Measurements from ENCODE around the gene GATAD2B. TPM values are rescaled to one million over a fixed set of nuclear protein-coding genes. Genes with fewer than 3 reads are reported as not detected.
A peak's percentile ranks its signal among the peaks of the same experiment; 100 is the strongest.

The GATAD2B gene
- total RNA-seq, 3 donors from 2014 or later (not counting 1 experiment from before 2014, with no cell fraction given): 68.1 to 91.3 (median 75.5) TPM

GRCh38 chr1:153944827-153945117, 22.0 kb upstream of the GATAD2B start:
- H3K27ac ChIP-seq (ENCODE audit: low read length): peak overlapping the region; percentile 98
- WGBS (ENCODE audit: insufficient coverage): 6% methylated on average over 3 of the region's 3 CpGs
- H3K27ac Mint-ChIP-seq: peak overlapping the region; percentile 92 to 96
- no peaks in the 10 kb centered on the region for H3K36me3 Mint-ChIP-seq
- H3K4me1 Mint-ChIP-seq: peaks cover 43 to 58% of the 10 kb centered on the region in 2 donors
- H3K36me3 ChIP-seq (ENCODE audit: control insufficient read depth, insufficient read depth, low read length): peaks cover 52% of the 10 kb centered on the region
- H3K4me1 ChIP-seq (ENCODE audit: control insufficient read depth, insufficient read depth, low read length): peaks cover 50% of the 10 kb centered on the region
- ATAC-seq: no peak
- no peaks in the 10 kb centered on the region for H3K27me3 ChIP-seq (ENCODE audit: control insufficient read depth, insufficient read depth, low read length)
- DNase-seq: no peak
- H3K4me3 ChIP-seq (ENCODE audit: low read length): peak overlapping the region; percentile 89
- intact Hi-C loops (cut with micrococcal nuclease): loop anchor here (1.0 kb wide), 3 partner anchors 14 to 46 kb away; partner anchors contain the start of genes CRTC2 and RPS27
- TF ChIP-seq CTCF (IDR thresholded peaks at IDR 0.05): no peak
- peak overlapping the region; percentile 94 for H3K4me3 Mint-ChIP-seq
- no peaks in the 10 kb centered on the region for H3K27me3 Mint-ChIP-seq (ENCODE audit: low read depth in 2 of 2)
- H3K9me3 ChIP-seq (ENCODE audit: control insufficient read depth, insufficient read depth, low read length): no peaks in the 10 kb centered on the region
- no peaks in the 10 kb centered on the region for H3K9me3 Mint-ChIP-seq

- ATAC-seq (peak in 1 of 3 donors; percentile 2), DNase-seq (peak in 1 of 2 donors; percentile 49)
- Mint-ChIP-seq H3K9me3 (no peaks in the 10 kb centered on the region), H3K4me3 (peak overlapping the region; percentile 94), H3K27me3 (ENCODE audit: low read depth in 2 of 2) (no peaks in the 10 kb centered on the region), H3K4me1 (peaks cover 46 to 63% of the 10 kb centered on the region in 2 donors), H3K27ac (peak overlapping the region; percentile 92 to 96), H3K36me3 (no peaks in the 10 kb centered on the region)
- intact Hi-C loops (cut with micrococcal nuclease): no loop called here
- 84% methylated on average over 11 of the region's 15 CpGs for WGBS (ENCODE audit: insufficient coverage)
- Histone ChIP-seq H3K27ac (ENCODE audit: low read length) (peak overlapping the region; percentile 98), H3K9me3 (ENCODE audit: control insufficient read depth, insufficient read depth, low read length) (no peaks in the 10 kb centered on the region), H3K36me3 (ENCODE audit: control insufficient read depth, insufficient read depth, low read length) (peaks cover 56% of the 10 kb centered on the region), H3K27me3 (ENCODE audit: control insufficient read depth, insufficient read depth, low read length) (no peaks in the 10 kb centered on the region), H3K4me1 (ENCODE audit: control insufficient read depth, insufficient read depth, low read length) (peaks cover 50% of the 10 kb centered on the region), H3K4me3 (ENCODE audit: low read length) (peak overlapping the region; percentile 89)
- TF ChIP-seq CTCF (IDR thresholded peaks at IDR 0.05): no peak
Observed at GRCh38 chr1:153944005-153944826, 21.4 kb upstream of the GATAD2B start.

GRCh38 chr1:153942766-153943549, 20.2 kb upstream of the GATAD2B start:
- over 99% methylated on average over 9 of the region's 11 CpGs for WGBS (ENCODE audit: insufficient coverage)
- Mint-ChIP-seq H3K36me3 (no peaks in the 10 kb centered on the region), H3K4me3 (peak overlapping the region; percentile 53), H3K4me1 (peaks cover 46 to 66% of the 10 kb centered on the region in 2 donors), H3K9me3 (no peaks in the 10 kb centered on the region), H3K27ac (peak overlapping the region; percentile 70 to 92), H3K27me3 (ENCODE audit: low read depth in 2 of 2) (no peaks in the 10 kb centered on the region)
- peak overlapping the region; percentile 8 for H3K27ac ChIP-seq (ENCODE audit: low read length)
- ATAC-seq: no peak
- H3K4me3 ChIP-seq (ENCODE audit: low read length): no peak overlapping the region
- no peak for TF ChIP-seq CTCF (IDR thresholded peaks at IDR 0.05)
- peaks cover 50% of the 10 kb centered on the region for H3K36me3 ChIP-seq (ENCODE audit: control insufficient read depth, insufficient read depth, low read length)
- DNase-seq: no peak
- intact Hi-C loops (cut with micrococcal nuclease): no loop called here
- H3K27me3 ChIP-seq (ENCODE audit: control insufficient read depth, insufficient read depth, low read length): no peaks in the 10 kb centered on the region
- H3K4me1 ChIP-seq (ENCODE audit: control insufficient read depth, insufficient read depth, low read length): peaks cover 50% of the 10 kb centered on the region
- H3K9me3 ChIP-seq (ENCODE audit: control insufficient read depth, insufficient read depth, low read length): no peaks in the 10 kb centered on the region
